ENCODE data around the gene FRMD7. TPM values are rescaled to one million over a fixed set of nuclear protein-coding genes. Genes with fewer than 3 reads are reported as not detected.
"Not testable (repeated sequence)": the region's sequence is repeated elsewhere in the genome, so short reads cannot be mapped to it uniquely, and the experiment has no call there.

The FRMD7 gene
- not detected in 2 replicates for total RNA-seq (2014; rRNA removed; shearing (Covaris generic))
- polyA plus RNA-seq (2015; cell fraction: cytosol; rRNA removed) = not detected in 2 replicates
- 0.12 TPM in 1 of 2 replicates, not detected in the other for polyA plus RNA-seq (2015; cell fraction: nucleus; rRNA removed)

GRCh38 chrX:132127743-132128142 is at the start of gene FRMD7:
Gene FRMD7, minus strand, starts transcription at chrX:132128020. Its CDS starts 176 bp downstream, at chrX:132127844.
- no peak for DNase-seq (ENCODE audit: low read depth)

GRCh38 chrX:132173647-132174046 is 45.8 kb upstream of the FRMD7 start:
- no peak for DNase-seq (ENCODE audit: low read depth)

GRCh38 chrX:132171881-132172280 is 44.1 kb upstream of the FRMD7 start:
- no peak for DNase-seq (ENCODE audit: low read depth)

- no peak for DNase-seq (ENCODE audit: low read depth)
Observed at GRCh38 chrX:132171478-132171877, 43.7 kb upstream of the FRMD7 start.

GRCh38 chrX:132169554-132169953 is 41.7 kb upstream of the FRMD7 start:
- no peak for DNase-seq (ENCODE audit: low read depth)

GRCh38 chrX:132165651-132166050 is 37.8 kb upstream of the FRMD7 start:
- DNase-seq (ENCODE audit: low read depth) = no peak

GRCh38 chrX:132165005-132165404 is 37.2 kb upstream of the FRMD7 start:
- no peak for DNase-seq (ENCODE audit: low read depth)

- not testable (repeated sequence) for DNase-seq (ENCODE audit: low read depth)
Observed at GRCh38 chrX:132163094-132163493, 35.3 kb upstream of the FRMD7 start.

- DNase-seq (ENCODE audit: low read depth) = no peak
Observed at GRCh38 chrX:132153166-132153565, 25.3 kb upstream of the FRMD7 start.

- no peak for DNase-seq (ENCODE audit: low read depth)
Observed at GRCh38 chrX:132146456-132146855, 18.6 kb upstream of the FRMD7 start.

- no peak for DNase-seq (ENCODE audit: low read depth)
Observed at GRCh38 chrX:132144061-132144460, 16.2 kb upstream of the FRMD7 start.

GRCh38 chrX:132125906-132126305 is 1.9 kb downstream of the FRMD7 start:
- no peak for DNase-seq (ENCODE audit: low read depth)

GRCh38 chrX:132120913-132121312 is 6.9 kb downstream of the FRMD7 start:
- DNase-seq (ENCODE audit: low read depth) = no peak

GRCh38 chrX:132119821-132120515 is 7.9 kb downstream of the FRMD7 start:
- no peak for DNase-seq (ENCODE audit: low read depth)

GRCh38 chrX:132119283-132119682 is 8.5 kb downstream of the FRMD7 start:
- DNase-seq (ENCODE audit: low read depth) = peak; percentile 33

- no peak for DNase-seq (ENCODE audit: low read depth)
Observed at GRCh38 chrX:132118358-132118757, 9.5 kb downstream of the FRMD7 start.

- DNase-seq (ENCODE audit: low read depth) = no peak
Observed at GRCh38 chrX:132115792-132116191, 12.0 kb downstream of the FRMD7 start.

- no peak for DNase-seq (ENCODE audit: low read depth)
Observed at GRCh38 chrX:132114607-132115006, 13.2 kb downstream of the FRMD7 start.

- DNase-seq (ENCODE audit: low read depth) = no peak
Observed at GRCh38 chrX:132107291-132107690, 20.5 kb downstream of the FRMD7 start.

GRCh38 chrX:132101799-132102198 is 26.0 kb downstream of the FRMD7 start:
- DNase-seq (ENCODE audit: low read depth) = no peak

GRCh38 chrX:132101206-132101605 is 26.6 kb downstream of the FRMD7 start:
- no peak for DNase-seq (ENCODE audit: low read depth)

- DNase-seq (ENCODE audit: low read depth) = not testable (repeated sequence)
Observed at GRCh38 chrX:132098704-132099103, 29.1 kb downstream of the FRMD7 start.

- DNase-seq (ENCODE audit: low read depth) = peak; percentile 11
Observed at GRCh38 chrX:132094164-132094563, 33.7 kb downstream of the FRMD7 start.
